GM12878 (cell line): ENCODE measurements around the gene AIG1. TPM values are rescaled to one million over a fixed set of nuclear protein-coding genes. Genes with fewer than 3 reads are reported as not detected.

ENCODE experiments used
- ATAC-seq: fragments of 200-7000 bp; cut with Tn5 transposase; 3 replicates; pipeline ENCODE4 v1.9.1; 2020; ENCODE audit warnings: mild to moderate bottlenecking, moderate library complexity
- BruUV-seq: library from RNA; stranded (reverse); fragments of 400-500 nt; replicated peaks from 2 replicates; lab custom pipeline; 2021; lab: Mats Ljungman, UMichigan
- CTCF ChIA-PET: fragments of 300-600 bp; sonication (Branson Sonifier 250); formaldehyde crosslinking; extraction: SDS; loops from one replicate; lab custom pipeline; 2021; ENCODE audit warnings: inconsistent platforms; lab: Yijun Ruan, JAX
- POLR2A ChIA-PET: fragments of 350-600 bp; formaldehyde crosslinking; extraction: SDS; loops from one replicate; lab custom pipeline; 2021; ENCODE audit warnings: inconsistent platforms; lab: Charles Lee
- RAD21 ChIA-PET: fragments of 300-600 bp; sonication (Branson Sonifier 250); formaldehyde crosslinking; loops from one replicate; lab custom pipeline; 2023; ENCODE audit warnings: antibody characterized with exemption; ENCODE audit not compliant: unreplicated experiment; lab: Charles Lee
- SMC1A ChIA-PET: fragments of 300-600 bp; sonication (Branson Sonifier 250); formaldehyde crosslinking; loops from one replicate; lab custom pipeline; 2023; ENCODE audit not compliant: unreplicated experiment, uncharacterized antibody; lab: Charles Lee
- DNase-seq: peaks from one replicate; pipeline ENCODE4 v3.0.0-alpha.2; 2011; ENCODE audit warnings: low read depth, low spot score
- FAIRE-seq: peaks from 3 replicates; lab custom pipeline; 2011; peaks lifted over from hg19 to GRCh38; lab: Jason Lieb, UNC
- H2AFZ ChIP-seq: 2 replicates; pipeline ENCODE4 v1.6.0; 2011; ENCODE audit warnings: low read depth, low read length, control low read depth; ENCODE audit not compliant: control insufficient read depth
- H3K27ac ChIP-seq: 2 replicates; pipeline ENCODE4 v1.5.1; 2011; ENCODE audit warnings: control low read depth; ENCODE audit not compliant: control insufficient read depth, insufficient read depth
- H3K27me3 ChIP-seq, 2 experiments: replicated peaks in 1 of 2; 2 replicates each; pipeline versions ENCODE4 v1.6.0 to v1.6.1; 2011; ENCODE audit warnings: low read length in 1 of 2; ENCODE audit not compliant: control insufficient read depth in 2 of 2, insufficient read depth in 2 of 2
- H3K36me3 ChIP-seq, 2 experiments: 2 replicates each; pipeline ENCODE4 v1.5.1; 2011; ENCODE audit warnings: low read length in 1 of 2; ENCODE audit not compliant: control insufficient read depth in 2 of 2, insufficient read depth in 2 of 2
- H3K4me1 ChIP-seq: 2 replicates; pipeline ENCODE4 v1.6.1; 2011; ENCODE audit warnings: mild to moderate bottlenecking, low read length, moderate library complexity, mixed read lengths; ENCODE audit not compliant: control insufficient read depth, insufficient read depth
- H3K4me2 ChIP-seq: 2 replicates; pipeline ENCODE4 v1.6.0; 2011; ENCODE audit warnings: control low read depth; ENCODE audit not compliant: control insufficient read depth, insufficient read depth
- H3K4me3 ChIP-seq: fragments of 200-600 bp; sonication (generic); 2 replicates; pipeline ENCODE4 v1.5.1; 2016
- H3K79me2 ChIP-seq: 2 replicates; pipeline ENCODE4 v1.6.0; 2011; ENCODE audit warnings: low read length; ENCODE audit not compliant: control insufficient read depth, insufficient read depth
- H3K9ac ChIP-seq: 2 replicates; pipeline ENCODE4 v1.8.0; 2011; ENCODE audit warnings: low read length, control low read depth, mixed read lengths; ENCODE audit not compliant: control insufficient read depth, insufficient read depth
- H3K9me3 ChIP-seq: replicated peaks from 3 replicates; pipeline ENCODE4 v1.5.1; 2011; ENCODE audit warnings: mild to moderate bottlenecking, low read length; ENCODE audit not compliant: control insufficient read depth, insufficient read depth
- H4K20me1 ChIP-seq: 2 replicates; pipeline ENCODE4 v1.6.0; 2011; ENCODE audit not compliant: control insufficient read depth, insufficient read depth
- PAX8 ChIP-seq: fragments of 450-650 bp; IDR thresholded peaks from 2 replicates; pipeline ENCODE4 v1.6.1; 2017; ENCODE audit warnings: mild to moderate bottlenecking, moderate library complexity
- RELA ChIP-seq: fragments of 450-650 bp; IDR thresholded peaks from 2 replicates; pipeline ENCODE4 v1.8.0; 2014; ENCODE audit warnings: borderline replicate concordance; ENCODE audit not compliant: partially characterized antibody
- YBX1 ChIP-seq: fragments of 450-650 bp; IDR thresholded peaks from 2 replicates; pipeline ENCODE4 v1.6.1; 2016; ENCODE audit warnings: antibody characterized with exemption
- in situ Hi-C: fragments of 300-500 bp; cut with MboI; formaldehyde crosslinking; loops from 9 replicates; pipeline ENCODE4 v1.14.3; 2018; ENCODE audit warnings: mixed read lengths
- intact Hi-C: fragments of 100-400 bp; cut with micrococcal nuclease; formaldehyde crosslinking; loops from one replicate; pipeline ENCODE4 v1.14.2; 2022; ENCODE audit not compliant: unreplicated experiment
- polyA plus RNA-seq, 11 experiments: library from polyadenylated mRNA; depleted of rRNA in 4 of 11; unstranded in 6 of 11; stranded (reverse) in 5 of 11; fragments of >200 nt; fragmentation: Nextera tagmentation in 4 of 11; fragmentation: Illumina TruSeq in 1 of 11; extraction: Ambion mirVana in 4 of 11; extraction: Trizol in 1 of 11; gene quantifications; 1 replicate in 1 of 11; 2 replicates in 10 of 11; pipeline versions ENCODE4 v1.2.1 to v1.2.3, GENCODE V29; 2011 to 2016; ENCODE audit warnings: inconsistent platforms in 2 of 11, missing spikeins in 2 of 11, low read depth in 1 of 11
- total RNA-seq, 4 experiments: library from RNA; depleted of rRNA in 3 of 4; stranded (reverse); fragments of >200 nt in 3 of 4; fragmentation: Illumina TruSeq in 1 of 4; extraction: Trizol in 1 of 4; gene quantifications; 2 replicates each; pipeline versions ENCODE4 v1.2.1 to v1.2.3, GENCODE V29; 2013 to 2021
- TF ChIP-seq, protein P1 (sequence below): fragments of 450-650 bp; IDR thresholded peaks from 2 replicates; pipeline ENCODE4 v1.6.1; 2016; ENCODE audit warnings: mild to moderate bottlenecking
- TF ChIP-seq, protein P2 (sequence below): IDR thresholded peaks from 2 replicates; pipeline ENCODE4 v1.6.1; 2012; ENCODE audit warnings: low read depth, low read length, improper control_type of control experiment
- TF ChIP-seq, protein P3 (sequence below): fragments of 450-650 bp; formaldehyde crosslinking; IDR thresholded peaks from 2 replicates; pipeline ENCODE4 v1.4.0; 2022; ENCODE audit warnings: mild to moderate bottlenecking, moderate library complexity

AIG1 gene
- total and polyA plus RNA-seq, 10 of the 15 experiments (the other 5 are each of a cell fraction or from before 2014, with no cell fraction given) = 27.0 to 74.5 (median 36.4) TPM

DNA sequence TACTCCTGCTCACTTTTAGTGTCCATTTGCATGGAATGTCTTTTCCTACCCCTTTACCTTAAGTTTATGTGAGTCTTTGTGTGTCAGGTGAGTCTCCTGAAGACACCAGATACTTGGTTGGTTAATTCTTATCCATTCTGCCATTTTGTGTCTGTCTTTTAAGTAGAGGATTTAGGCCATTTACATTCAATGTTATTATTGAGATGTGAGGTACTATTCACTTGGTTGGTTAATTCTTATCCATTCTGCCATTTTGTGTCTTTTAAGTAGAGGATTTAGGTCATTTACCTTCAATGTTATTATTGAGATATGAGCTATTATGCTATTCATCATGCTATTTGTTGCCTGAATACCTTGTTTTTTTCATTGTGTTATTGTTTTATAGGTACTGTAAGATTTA lies 113.8 kb downstream of the AIG1 start:
- ChIA-PET RAD21 (no interaction called here), CTCF (no interaction called here), SMC1A (interaction anchor here (0.6 kb wide), 1 partner anchor 840 kb away, joined by 3 read pairs; no protein-coding TSS in a partner anchor), POLR2A (no interaction called here)
- Histone ChIP-seq H4K20me1 (no peaks in the 10 kb centered on the region), H3K79me2 (no peaks in the 10 kb centered on the region), H3K27me3 (no peaks in the 10 kb centered on the region), H3K9me3 (no peaks in the 10 kb centered on the region; the same call in none of the 3 replicates), H3K36me3 (no peaks in the 10 kb centered on the region; a peak in 1 of 4 replicates), H3K9ac (no peak overlapping the region), H3K4me1 (no peaks in the 10 kb centered on the region), H3K4me3 (no peak overlapping the region), H3K27ac (no peak overlapping the region), H2AFZ (no peak overlapping the region), H3K4me2 (no peak overlapping the region)
- in situ Hi-C loops = no loop called here
- TF ChIP-seq RELA = no peak
- TF ChIP-seq, protein P1, sequence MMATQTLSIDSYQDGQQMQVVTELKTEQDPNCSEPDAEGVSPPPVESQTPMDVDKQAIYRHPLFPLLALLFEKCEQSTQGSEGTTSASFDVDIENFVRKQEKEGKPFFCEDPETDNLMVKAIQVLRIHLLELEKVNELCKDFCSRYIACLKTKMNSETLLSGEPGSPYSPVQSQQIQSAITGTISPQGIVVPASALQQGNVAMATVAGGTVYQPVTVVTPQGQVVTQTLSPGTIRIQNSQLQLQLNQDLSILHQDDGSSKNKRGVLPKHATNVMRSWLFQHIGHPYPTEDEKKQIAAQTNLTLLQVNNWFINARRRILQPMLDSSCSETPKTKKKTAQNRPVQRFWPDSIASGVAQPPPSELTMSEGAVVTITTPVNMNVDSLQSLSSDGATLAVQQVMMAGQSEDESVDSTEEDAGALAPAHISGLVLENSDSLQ = no peak
- TF ChIP-seq, protein P2, sequence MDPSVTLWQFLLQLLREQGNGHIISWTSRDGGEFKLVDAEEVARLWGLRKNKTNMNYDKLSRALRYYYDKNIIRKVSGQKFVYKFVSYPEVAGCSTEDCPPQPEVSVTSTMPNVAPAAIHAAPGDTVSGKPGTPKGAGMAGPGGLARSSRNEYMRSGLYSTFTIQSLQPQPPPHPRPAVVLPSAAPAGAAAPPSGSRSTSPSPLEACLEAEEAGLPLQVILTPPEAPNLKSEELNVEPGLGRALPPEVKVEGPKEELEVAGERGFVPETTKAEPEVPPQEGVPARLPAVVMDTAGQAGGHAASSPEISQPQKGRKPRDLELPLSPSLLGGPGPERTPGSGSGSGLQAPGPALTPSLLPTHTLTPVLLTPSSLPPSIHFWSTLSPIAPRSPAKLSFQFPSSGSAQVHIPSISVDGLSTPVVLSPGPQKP = no peak
- no peak for TF ChIP-seq YBX1
- no peak for TF ChIP-seq PAX8
- TF ChIP-seq, protein P3, sequence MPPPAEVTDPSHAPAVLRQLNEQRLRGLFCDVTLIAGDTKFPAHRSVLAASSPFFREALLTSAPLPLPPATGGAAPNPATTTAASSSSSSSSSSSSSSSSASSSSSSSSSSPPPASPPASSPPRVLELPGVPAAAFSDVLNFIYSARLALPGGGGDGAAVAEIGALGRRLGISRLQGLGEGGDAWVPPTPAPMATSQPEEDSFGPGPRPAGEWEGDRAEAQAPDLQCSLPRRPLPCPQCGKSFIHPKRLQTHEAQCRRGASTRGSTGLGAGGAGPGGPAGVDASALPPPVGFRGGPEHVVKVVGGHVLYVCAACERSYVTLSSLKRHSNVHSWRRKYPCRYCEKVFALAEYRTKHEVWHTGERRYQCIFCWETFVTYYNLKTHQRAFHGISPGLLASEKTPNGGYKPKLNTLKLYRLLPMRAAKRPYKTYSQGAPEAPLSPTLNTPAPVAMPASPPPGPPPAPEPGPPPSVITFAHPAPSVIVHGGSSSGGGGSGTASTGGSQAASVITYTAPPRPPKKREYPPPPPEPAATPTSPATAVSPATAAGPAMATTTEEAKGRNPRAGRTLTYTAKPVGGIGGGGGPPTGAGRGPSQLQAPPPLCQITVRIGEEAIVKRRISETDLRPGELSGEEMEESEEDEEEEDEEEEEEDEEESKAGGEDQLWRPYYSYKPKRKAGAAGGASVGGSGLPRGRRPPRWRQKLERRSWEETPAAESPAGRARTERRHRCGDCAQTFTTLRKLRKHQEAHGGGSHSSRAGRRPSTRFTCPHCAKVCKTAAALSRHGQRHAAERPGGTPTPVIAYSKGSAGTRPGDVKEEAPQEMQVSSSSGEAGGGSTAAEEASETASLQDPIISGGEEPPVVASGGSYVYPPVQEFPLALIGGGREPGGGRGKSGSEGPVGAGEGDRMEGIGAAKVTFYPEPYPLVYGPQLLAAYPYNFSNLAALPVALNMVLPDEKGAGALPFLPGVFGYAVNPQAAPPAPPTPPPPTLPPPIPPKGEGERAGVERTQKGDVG = no peak
- intact Hi-C loops = no loop called here
- FAIRE-seq (no peak), ATAC-seq (no peak), DNase-seq (no peak)
- no TSS peak for BruUV-seq
